ENCODE data around the gene CMTM7. TPM values are rescaled to one million over a fixed set of nuclear protein-coding genes. Genes with fewer than 3 reads are reported as not detected.

CMTM7 gene
- total and polyA plus RNA-seq, 10 of the 15 experiments (the other 5 are each of a cell fraction or from before 2014, with no cell fraction given) = 3.7 to 36.4 (median 14.7) TPM

GRCh38 chr3:32480604-32481003, 89.0 kb downstream of the CMTM7 start:
- no peak for DNase-seq (ENCODE audit: low read depth, low spot score)
- BruUV-seq (replicated peaks) = no TSS peak
- Histone ChIP-seq H3K36me3 (ENCODE audit: control insufficient read depth in 2 of 2, insufficient read depth in 2 of 2, low read length in 1 of 2) (peaks cover 0 to 8% of the 10 kb centered on the region in 2 experiments; a peak in 1 of 4 replicates), H3K4me1 (ENCODE audit: control insufficient read depth, insufficient read depth, low read length) (no peaks in the 10 kb centered on the region), H3K9me3 (replicated peaks; ENCODE audit: control insufficient read depth, insufficient read depth, low read length) (no peaks in the 10 kb centered on the region), H3K9ac (ENCODE audit: control insufficient read depth, insufficient read depth, low read length) (no peak overlapping the region), H3K4me3 (no peak overlapping the region), H3K27ac (ENCODE audit: control insufficient read depth, insufficient read depth) (no peak overlapping the region), H3K27me3 (replicated peaks in 1 of 2; ENCODE audit: control insufficient read depth in 2 of 2, insufficient read depth in 2 of 2, low read length in 1 of 2) (no peaks in the 10 kb centered on the region), H4K20me1 (ENCODE audit: control insufficient read depth, insufficient read depth) (no peaks in the 10 kb centered on the region; the same call in 1 of the 2 replicates), H3K4me2 (ENCODE audit: control insufficient read depth, insufficient read depth) (no peak overlapping the region), H2AFZ (ENCODE audit: control insufficient read depth, low read depth, low read length) (no peak overlapping the region), H3K79me2 (ENCODE audit: control insufficient read depth, insufficient read depth, low read length) (no peaks in the 10 kb centered on the region)
- ChIA-PET RAD21 (ENCODE audit: unreplicated experiment) (no interaction called here), CTCF (interaction anchor here (0.6 to 1.8 kb wide), 4 partner anchors 10 to 102 kb away, joined by 3 to 4 read pairs (median 3); no protein-coding TSS in a partner anchor), POLR2A (no interaction called here), SMC1A (ENCODE audit: uncharacterized antibody, unreplicated experiment) (interaction anchor here (1.0 to 1.6 kb wide), 2 partner anchors 13 kb away, joined by 3 read pairs; no protein-coding TSS in a partner anchor)
- in situ Hi-C loops (cut with MboI) = no loop called here
- no peak for TF ChIP-seq NFYB (IDR thresholded peaks at IDR 0.05; ENCODE audit: insufficient read depth, low read depth, low read length)
- 67% methylated on average over 1 of the region's 1 CpG for WGBS (ENCODE audit: insufficient coverage, insufficient replicate concordance, low lambda C conversion rate, missing lambda C conversion rate)
- intact Hi-C loops (cut with micrococcal nuclease; ENCODE audit: unreplicated experiment) = no loop called here
- ATAC-seq = no peak
- no peak for FAIRE-seq

- Histone ChIP-seq H3K79me2 (ENCODE audit: control insufficient read depth, insufficient read depth, low read length) (no peaks in the 10 kb centered on the region), H4K20me1 (ENCODE audit: control insufficient read depth, insufficient read depth) (no peaks in the 10 kb centered on the region; the same call in 1 of the 2 replicates), H3K4me3 (no peak overlapping the region), H3K9ac (ENCODE audit: control insufficient read depth, insufficient read depth, low read length) (no peak overlapping the region), H2AFZ (ENCODE audit: control insufficient read depth, low read depth, low read length) (no peak overlapping the region), H3K27ac (ENCODE audit: control insufficient read depth, insufficient read depth) (no peak overlapping the region), H3K4me2 (ENCODE audit: control insufficient read depth, insufficient read depth) (no peak overlapping the region), H3K9me3 (replicated peaks; ENCODE audit: control insufficient read depth, insufficient read depth, low read length) (no peaks in the 10 kb centered on the region), H3K36me3 (ENCODE audit: control insufficient read depth in 2 of 2, insufficient read depth in 2 of 2, low read length in 1 of 2) (peaks cover 0 to 8% of the 10 kb centered on the region in 2 experiments; a peak in 1 of 4 replicates), H3K4me1 (ENCODE audit: control insufficient read depth, insufficient read depth, low read length) (no peaks in the 10 kb centered on the region), H3K27me3 (replicated peaks in 1 of 2; ENCODE audit: control insufficient read depth in 2 of 2, insufficient read depth in 2 of 2, low read length in 1 of 2) (no peaks in the 10 kb centered on the region)
- in situ Hi-C loops (cut with MboI) = no loop called here
- FAIRE-seq (no peak), ATAC-seq (peak; percentile 28; the same call in 1 of the 3 replicates), DNase-seq (ENCODE audit: low read depth, low spot score) (no peak)
- SMC1A ChIA-PET (ENCODE audit: uncharacterized antibody, unreplicated experiment) = interaction anchor here (0.8 to 1.9 kb wide), 8 partner anchors 9 to 206 kb away, joined by 3 to 8 read pairs (median 4); no protein-coding TSS in a partner anchor
- CTCF ChIA-PET = interaction anchor here (1.2 to 1.8 kb wide), 2 partner anchors 12 to 14 kb away, joined by 3 to 4 read pairs; no protein-coding TSS in a partner anchor
- WGBS (ENCODE audit: insufficient coverage, insufficient replicate concordance, low lambda C conversion rate, missing lambda C conversion rate) = 97% methylated on average over 3 of the region's 3 CpGs
- RAD21 ChIA-PET (ENCODE audit: unreplicated experiment) = interaction anchor here (1.1 kb wide), 1 partner anchor 25 kb away, joined by 3 read pairs; no protein-coding TSS in a partner anchor
- POLR2A ChIA-PET = interaction anchor here (0.5 to 0.8 kb wide), 2 partner anchors 11 to 17 kb away, joined by 4 read pairs; no protein-coding TSS in a partner anchor
- no TSS peak for BruUV-seq (replicated peaks)
- intact Hi-C loops (cut with micrococcal nuclease; ENCODE audit: unreplicated experiment) = no loop called here
- no peak for TF ChIP-seq IRF3 (IDR thresholded peaks at IDR 0.05)
- TF ChIP-seq PKNOX1 (IDR thresholded peaks at IDR 0.05) = no peak
- no peak for TF ChIP-seq ATF3 (IDR thresholded peaks at IDR 0.05; ENCODE audit: borderline replicate concordance, extremely low read depth, low read depth, low read length)
- TF ChIP-seq ZBTB11 (CRISPR knock-in tag; IDR thresholded peaks at IDR 0.05) = no peak
- no peak for TF ChIP-seq CEBPB (IDR thresholded peaks at IDR 0.05; ENCODE audit: borderline replicate concordance in 1 of 2, low read depth in 2 of 2, low read length in 2 of 2)
- TF ChIP-seq NFYA (IDR thresholded peaks at IDR 0.05; ENCODE audit: borderline replicate concordance, low read depth, low read length) = no peak
These were observed 90.4 kb downstream of the CMTM7 start for GRCh38 chr3:32481791-32482631.
